Cardiac septum (tissue), 1 donor: ENCODE measurements around the gene PPFIA4. TPM values are rescaled to one million over a fixed set of nuclear protein-coding genes. Genes with fewer than 3 reads are reported as not detected.

Source experiments
- DNase-seq: peaks from one replicate; pipeline ENCODE4 v3.0.0-alpha.2; 2020; ENCODE audit warnings: low spot score
- intact Hi-C: fragments of 100-400 bp; cut with DNase I; formaldehyde crosslinking; loops from one replicate; pipeline ENCODE4 v1.14.0; 2022
- total RNA-seq: library from RNA; stranded (reverse); fragmentation: NEBNext Ultra II Directional; extraction: Animal tissue kit (Norgen Biotek cat#: 25700); gene quantifications from one replicate; pipeline ENCODE4 v1.2.1, GENCODE V29; 2021
- donor health status: DM: no; HTN: no; CAD: no.

The PPFIA4 gene
- total RNA-seq, 1 donor from 2014 or later, result 46.7 TPM

- intact Hi-C loops, result no loop called here
- DNase-seq, result no peak
Measured at GRCh38 chr1:203051841-203052324, 25.6 kb downstream of the PPFIA4 start.

GRCh38 chr1:203052601-203053000 is 26.3 kb downstream of the PPFIA4 start:
- intact Hi-C loops, result no loop called here
- DNase-seq, result no peak

GRCh38 chr1:203054184-203054583 is 27.9 kb downstream of the PPFIA4 start:
- intact Hi-C loops, result no loop called here
- DNase-seq, result no peak

- intact Hi-C loops, result no loop called here
- no peak for DNase-seq
Measured at GRCh38 chr1:203054642-203055041, 28.4 kb downstream of the PPFIA4 start.

- intact Hi-C loops, result no loop called here
Measured at GRCh38 chr1:203055161-203055799, 29.0 kb downstream of the PPFIA4 start.

GRCh38 chr1:203056012-203056411 is 29.7 kb downstream of the PPFIA4 start:
- DNase-seq, result no peak
- intact Hi-C loops, result no loop called here

More at GRCh38 chr1:203055161-203055799, 29.0 kb downstream of the PPFIA4 start:
- no peak for DNase-seq

- intact Hi-C loops, result no loop called here
- no peak for DNase-seq
Measured at GRCh38 chr1:203056516-203056915, 30.2 kb downstream of the PPFIA4 start.

GRCh38 chr1:203057911-203058675 is 31.8 kb downstream of the PPFIA4 start:
- intact Hi-C loops, result no loop called here
- DNase-seq, result no peak

- DNase-seq, result no peak
- intact Hi-C loops, result no loop called here
Measured at GRCh38 chr1:203058676-203058935, 32.3 kb downstream of the PPFIA4 start.

- no peak for DNase-seq
- intact Hi-C loops, result no loop called here
Measured at GRCh38 chr1:203059485-203059884, 33.2 kb downstream of the PPFIA4 start.

GRCh38 chr1:203060115-203060514 is 33.8 kb downstream of the PPFIA4 start:
- intact Hi-C loops, result no loop called here
- no peak for DNase-seq

- no peak for DNase-seq
- intact Hi-C loops, result no loop called here
Measured at GRCh38 chr1:203063287-203063686, 37.0 kb downstream of the PPFIA4 start.

- intact Hi-C loops, result no loop called here
- DNase-seq, result no peak
Measured at GRCh38 chr1:203065191-203065590, 38.9 kb downstream of the PPFIA4 start.

- intact Hi-C loops, result no loop called here
- DNase-seq, result no peak
Measured at GRCh38 chr1:203065986-203066385, 39.7 kb downstream of the PPFIA4 start.

- intact Hi-C loops, result no loop called here
- no peak for DNase-seq
Measured at GRCh38 chr1:203066965-203067364, 40.7 kb downstream of the PPFIA4 start.

- DNase-seq, result no peak
- intact Hi-C loops, result loop anchor here (2.0 kb wide), 2 partner anchors 30 to 60 kb away; no protein-coding TSS in a partner anchor
Measured at GRCh38 chr1:203069030-203069747, 42.9 kb downstream of the PPFIA4 start.

GRCh38 chr1:203072002-203072602 is 45.8 kb downstream of the PPFIA4 start:
- DNase-seq, result no peak
- intact Hi-C loops, result no loop called here

- intact Hi-C loops, result no loop called here
- DNase-seq, result no peak
Measured at GRCh38 chr1:203072911-203073310, 46.6 kb downstream of the PPFIA4 start.

- no peak for DNase-seq
- intact Hi-C loops, result no loop called here
Measured at GRCh38 chr1:203073469-203073868, 47.2 kb downstream of the PPFIA4 start.

GRCh38 chr1:203074610-203075009 is 48.3 kb downstream of the PPFIA4 start:
- peak; percentile 47 for DNase-seq
- intact Hi-C loops, result no loop called here
